ENCODE data around the gene SCGN. TPM values are rescaled to one million over a fixed set of nuclear protein-coding genes. Genes with fewer than 3 reads are reported as not detected.

The SCGN gene
- total RNA-seq, 1 experiment from 2014 or later, result not detected

DNA sequence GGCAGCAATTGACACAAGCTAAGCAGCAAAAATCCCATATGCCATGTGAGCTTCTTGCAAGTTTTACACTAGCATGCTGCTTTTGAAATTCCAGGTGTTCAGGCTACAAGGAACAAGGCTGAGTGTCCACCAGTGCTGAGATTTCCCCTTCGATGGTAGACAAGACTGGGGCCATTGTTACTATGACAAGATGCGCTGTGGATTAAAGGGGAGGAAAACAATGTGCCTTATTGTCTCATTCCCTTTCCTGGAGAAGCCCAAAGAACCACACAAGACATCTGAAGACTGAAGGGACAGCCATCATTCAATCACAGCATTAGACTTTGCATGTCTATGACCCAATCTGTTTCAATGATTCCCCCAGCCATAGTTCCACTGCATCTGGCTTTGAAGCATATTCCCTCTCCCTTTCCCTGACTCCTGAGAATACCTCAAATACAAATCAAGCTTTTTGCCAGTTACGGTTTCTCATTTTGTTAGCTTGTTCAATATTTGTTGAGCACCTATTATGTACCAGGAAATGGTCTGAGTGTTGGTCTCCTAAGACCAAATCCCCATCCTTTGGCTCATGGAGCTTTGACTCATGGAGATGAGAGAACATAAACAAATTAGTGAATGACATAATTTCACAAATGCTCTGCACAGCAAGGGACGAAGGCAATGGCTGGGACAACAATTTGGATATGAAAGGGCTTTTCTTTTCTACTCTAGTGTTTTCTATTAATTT is 23.4 kb upstream of the SCGN start:
- Mint-ChIP-seq H3K4me3 (no peak overlapping the region), H3K27ac (no peak overlapping the region), H3K4me1 (peaks cover 44% of the 10 kb centered on the region), H3K36me3 (no peaks in the 10 kb centered on the region), H3K27me3 (ENCODE audit: low read depth) (no peaks in the 10 kb centered on the region; the same call in 1 of the 2 replicates), H3K9me3 (no peaks in the 10 kb centered on the region)
- ChIA-PET POLR2A (no interaction called here), CTCF (interaction anchor here (0.9 kb wide), 1 partner anchor 405 kb away, joined by 3 read pairs; no protein-coding TSS in a partner anchor)
- ATAC-seq, result no peak
- DNase-seq (ENCODE audit: low spot score), result no peak
- no peak for TF ChIP-seq KAT7 (CRISPR knock-in tag; IDR thresholded peaks at IDR 0.05; ENCODE audit: borderline replicate concordance)
- no peak for TF ChIP-seq EMX1 (CRISPR knock-in tag; IDR thresholded peaks at IDR 0.05)
- no peak for TF ChIP-seq GRHL2 (CRISPR knock-in tag; IDR thresholded peaks at IDR 0.05; ENCODE audit: insufficient replicate concordance, severe bottlenecking)

DNA sequence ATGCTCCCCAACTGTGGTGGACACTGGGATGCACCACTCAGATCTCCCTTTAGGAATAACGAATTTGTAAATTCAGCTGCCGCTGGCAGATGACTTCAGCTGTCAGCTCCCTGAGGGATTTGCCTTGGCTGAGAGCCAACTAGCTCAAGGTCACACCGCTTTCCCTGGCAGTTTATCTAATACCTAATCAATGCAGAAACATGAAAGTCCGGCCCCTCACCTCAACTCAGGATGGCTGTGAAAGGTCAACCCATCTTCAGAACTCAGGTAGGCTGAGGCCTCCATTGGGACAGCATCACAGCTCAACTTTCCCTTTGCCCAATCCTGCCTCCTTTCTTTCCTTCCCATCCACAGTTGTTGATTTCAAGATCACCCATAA is 22.8 kb upstream of the SCGN start:
- H3K27ac Mint-ChIP-seq, result no peak overlapping the region

GRCh38 chr6:25630508-25631278 is 21.3 kb upstream of the SCGN start:
- DNase-seq (ENCODE audit: low spot score), result no peak
- H3K36me3 Mint-ChIP-seq, result no peaks in the 10 kb centered on the region
- H3K27me3 Mint-ChIP-seq (ENCODE audit: low read depth), result peaks cover 4% of the 10 kb centered on the region; the same call in 1 of the 2 replicates
- no peak for ATAC-seq
- no peak for TF ChIP-seq FOXK1 (CRISPR knock-in tag; IDR thresholded peaks at IDR 0.05)
- no peak for TF ChIP-seq SOX15 (CRISPR knock-in tag; IDR thresholded peaks at IDR 0.05)
- TF ChIP-seq, protein P1, sequence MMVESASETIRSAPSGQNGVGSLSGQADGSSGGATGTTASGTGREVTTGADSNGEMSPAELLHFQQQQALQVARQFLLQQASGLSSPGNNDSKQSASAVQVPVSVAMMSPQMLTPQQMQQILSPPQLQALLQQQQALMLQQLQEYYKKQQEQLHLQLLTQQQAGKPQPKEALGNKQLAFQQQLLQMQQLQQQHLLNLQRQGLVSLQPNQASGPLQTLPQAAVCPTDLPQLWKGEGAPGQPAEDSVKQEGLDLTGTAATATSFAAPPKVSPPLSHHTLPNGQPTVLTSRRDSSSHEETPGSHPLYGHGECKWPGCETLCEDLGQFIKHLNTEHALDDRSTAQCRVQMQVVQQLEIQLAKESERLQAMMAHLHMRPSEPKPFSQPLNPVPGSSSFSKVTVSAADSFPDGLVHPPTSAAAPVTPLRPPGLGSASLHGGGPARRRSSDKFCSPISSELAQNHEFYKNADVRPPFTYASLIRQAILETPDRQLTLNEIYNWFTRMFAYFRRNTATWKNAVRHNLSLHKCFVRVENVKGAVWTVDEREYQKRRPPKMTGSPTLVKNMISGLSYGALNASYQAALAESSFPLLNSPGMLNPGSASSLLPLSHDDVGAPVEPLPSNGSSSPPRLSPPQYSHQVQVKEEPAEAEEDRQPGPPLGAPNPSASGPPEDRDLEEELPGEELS (CRISPR knock-in tag; IDR thresholded peaks at IDR 0.05), result no peak
- peaks cover 38% of the 10 kb centered on the region for H3K4me1 Mint-ChIP-seq
- ChIA-PET CTCF (interaction anchor here (1.0 kb wide), 1 partner anchor 365 kb away, joined by 5 read pairs; no protein-coding TSS in a partner anchor), POLR2A (interaction anchor here (0.6 kb wide), 1 partner anchor 311 kb away, joined by 3 read pairs; no protein-coding TSS in a partner anchor)
- H3K27ac Mint-ChIP-seq, result no peak overlapping the region
- no peaks in the 10 kb centered on the region for H3K9me3 Mint-ChIP-seq
- H3K4me3 Mint-ChIP-seq, result no peak overlapping the region

More for the DNA sequence above, 22.8 kb upstream of the SCGN start:
- Mint-ChIP-seq H3K4me3 (no peak overlapping the region), H3K4me1 (peaks cover 39% of the 10 kb centered on the region), H3K9me3 (no peaks in the 10 kb centered on the region), H3K27me3 (ENCODE audit: low read depth) (no peaks in the 10 kb centered on the region; the same call in 1 of the 2 replicates), H3K36me3 (no peaks in the 10 kb centered on the region)
- ChIA-PET POLR2A (no interaction called here), CTCF (interaction anchor here (0.9 kb wide), 1 partner anchor 406 kb away, joined by 3 read pairs; no protein-coding TSS in a partner anchor)
- no peak for ATAC-seq
- no peak for TF ChIP-seq FOXP1 (CRISPR knock-in tag; IDR thresholded peaks at IDR 0.05; ENCODE audit: borderline replicate concordance)
- TF ChIP-seq NFATC4 (CRISPR knock-in tag; IDR thresholded peaks at IDR 0.05), result no peak
- TF ChIP-seq, protein P2, sequence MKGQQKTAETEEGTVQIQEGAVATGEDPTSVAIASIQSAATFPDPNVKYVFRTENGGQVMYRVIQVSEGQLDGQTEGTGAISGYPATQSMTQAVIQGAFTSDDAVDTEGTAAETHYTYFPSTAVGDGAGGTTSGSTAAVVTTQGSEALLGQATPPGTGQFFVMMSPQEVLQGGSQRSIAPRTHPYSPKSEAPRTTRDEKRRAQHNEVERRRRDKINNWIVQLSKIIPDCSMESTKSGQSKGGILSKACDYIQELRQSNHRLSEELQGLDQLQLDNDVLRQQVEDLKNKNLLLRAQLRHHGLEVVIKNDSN (CRISPR knock-in tag; IDR thresholded peaks at IDR 0.05), result no peak
- TF ChIP-seq, protein P3, sequence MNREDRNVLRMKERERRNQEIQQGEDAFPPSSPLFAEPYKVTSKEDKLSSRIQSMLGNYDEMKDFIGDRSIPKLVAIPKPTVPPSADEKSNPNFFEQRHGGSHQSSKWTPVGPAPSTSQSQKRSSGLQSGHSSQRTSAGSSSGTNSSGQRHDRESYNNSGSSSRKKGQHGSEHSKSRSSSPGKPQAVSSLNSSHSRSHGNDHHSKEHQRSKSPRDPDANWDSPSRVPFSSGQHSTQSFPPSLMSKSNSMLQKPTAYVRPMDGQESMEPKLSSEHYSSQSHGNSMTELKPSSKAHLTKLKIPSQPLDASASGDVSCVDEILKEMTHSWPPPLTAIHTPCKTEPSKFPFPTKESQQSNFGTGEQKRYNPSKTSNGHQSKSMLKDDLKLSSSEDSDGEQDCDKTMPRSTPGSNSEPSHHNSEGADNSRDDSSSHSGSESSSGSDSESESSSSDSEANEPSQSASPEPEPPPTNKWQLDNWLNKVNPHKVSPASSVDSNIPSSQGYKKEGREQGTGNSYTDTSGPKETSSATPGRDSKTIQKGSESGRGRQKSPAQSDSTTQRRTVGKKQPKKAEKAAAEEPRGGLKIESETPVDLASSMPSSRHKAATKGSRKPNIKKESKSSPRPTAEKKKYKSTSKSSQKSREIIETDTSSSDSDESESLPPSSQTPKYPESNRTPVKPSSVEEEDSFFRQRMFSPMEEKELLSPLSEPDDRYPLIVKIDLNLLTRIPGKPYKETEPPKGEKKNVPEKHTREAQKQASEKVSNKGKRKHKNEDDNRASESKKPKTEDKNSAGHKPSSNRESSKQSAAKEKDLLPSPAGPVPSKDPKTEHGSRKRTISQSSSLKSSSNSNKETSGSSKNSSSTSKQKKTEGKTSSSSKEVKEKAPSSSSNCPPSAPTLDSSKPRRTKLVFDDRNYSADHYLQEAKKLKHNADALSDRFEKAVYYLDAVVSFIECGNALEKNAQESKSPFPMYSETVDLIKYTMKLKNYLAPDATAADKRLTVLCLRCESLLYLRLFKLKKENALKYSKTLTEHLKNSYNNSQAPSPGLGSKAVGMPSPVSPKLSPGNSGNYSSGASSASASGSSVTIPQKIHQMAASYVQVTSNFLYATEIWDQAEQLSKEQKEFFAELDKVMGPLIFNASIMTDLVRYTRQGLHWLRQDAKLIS (CRISPR knock-in tag; IDR thresholded peaks at IDR 0.05; ENCODE audit: borderline replicate concordance), result no peak
- TF ChIP-seq IRF2 (CRISPR knock-in tag; IDR thresholded peaks at IDR 0.05; ENCODE audit: borderline replicate concordance, low read depth), result no peak
- no peak for TF ChIP-seq JAZF1 (CRISPR knock-in tag; IDR thresholded peaks at IDR 0.05)
- TF ChIP-seq, protein P4, sequence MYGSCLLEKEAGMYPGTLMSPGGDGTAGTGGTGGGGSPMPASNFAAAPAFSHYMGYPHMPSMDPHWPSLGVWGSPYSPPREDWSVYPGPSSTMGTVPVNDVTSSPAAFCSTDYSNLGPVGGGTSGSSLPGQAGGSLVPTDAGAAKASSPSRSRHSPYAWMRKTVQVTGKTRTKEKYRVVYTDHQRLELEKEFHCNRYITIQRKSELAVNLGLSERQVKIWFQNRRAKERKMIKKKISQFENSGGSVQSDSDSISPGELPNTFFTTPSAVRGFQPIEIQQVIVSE (CRISPR knock-in tag; IDR thresholded peaks at IDR 0.05; ENCODE audit: borderline replicate concordance), result no peak
- DNase-seq (ENCODE audit: low spot score), result no peak
